ENCODE results near the gene RTN4IP1. TPM values are rescaled to one million over a fixed set of nuclear protein-coding genes. Genes with fewer than 3 reads are reported as not detected.

The RTN4IP1 gene
- total and polyA plus RNA-seq, 7 donors: 10.0 to 25.6 (median 11.6) TPM

DNA sequence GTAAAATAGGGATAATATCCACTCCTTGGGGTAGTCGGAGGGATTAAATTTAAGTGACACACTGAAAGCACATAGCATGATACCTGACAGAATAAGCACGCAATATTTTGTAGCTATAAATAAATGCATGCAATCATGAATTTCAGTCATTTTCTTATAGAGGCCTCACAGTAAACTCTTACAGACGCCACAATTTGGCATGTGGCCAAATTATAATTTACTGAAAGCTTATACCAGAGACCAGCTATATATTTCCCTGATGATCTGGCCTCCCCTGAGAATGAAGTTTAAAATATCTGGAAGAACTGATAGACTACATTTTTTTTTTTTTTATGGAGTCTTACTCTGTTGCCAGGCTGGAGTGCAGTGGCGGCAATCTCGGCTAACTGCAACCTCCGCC is 40.9 kb upstream of the RTN4IP1 start:
- 78 to 81% (median 81%) methylated on average over 6 of the region's 6 CpGs for WGBS, 3 donors
- DNase-seq: no peak
- Histone ChIP-seq H3K27me3 (ENCODE audit: insufficient read depth in 3 of 3, low read length in 2 of 3) (no peaks in the 10 kb centered on the region), H3K36me3 (ENCODE audit: insufficient read depth in 1 of 2, low read depth in 1 of 2) (peaks cover 0 to 20% of the 10 kb centered on the region in 2 donors), H3K4me1 (no peaks in the 10 kb centered on the region), H3K9me3 (no peaks in the 10 kb centered on the region), H3K27ac (no peak overlapping the region), H3K4me3 (no peak overlapping the region)
- intact Hi-C loops (cut with DNase I): no loop called here
- TF ChIP-seq, protein P1, sequence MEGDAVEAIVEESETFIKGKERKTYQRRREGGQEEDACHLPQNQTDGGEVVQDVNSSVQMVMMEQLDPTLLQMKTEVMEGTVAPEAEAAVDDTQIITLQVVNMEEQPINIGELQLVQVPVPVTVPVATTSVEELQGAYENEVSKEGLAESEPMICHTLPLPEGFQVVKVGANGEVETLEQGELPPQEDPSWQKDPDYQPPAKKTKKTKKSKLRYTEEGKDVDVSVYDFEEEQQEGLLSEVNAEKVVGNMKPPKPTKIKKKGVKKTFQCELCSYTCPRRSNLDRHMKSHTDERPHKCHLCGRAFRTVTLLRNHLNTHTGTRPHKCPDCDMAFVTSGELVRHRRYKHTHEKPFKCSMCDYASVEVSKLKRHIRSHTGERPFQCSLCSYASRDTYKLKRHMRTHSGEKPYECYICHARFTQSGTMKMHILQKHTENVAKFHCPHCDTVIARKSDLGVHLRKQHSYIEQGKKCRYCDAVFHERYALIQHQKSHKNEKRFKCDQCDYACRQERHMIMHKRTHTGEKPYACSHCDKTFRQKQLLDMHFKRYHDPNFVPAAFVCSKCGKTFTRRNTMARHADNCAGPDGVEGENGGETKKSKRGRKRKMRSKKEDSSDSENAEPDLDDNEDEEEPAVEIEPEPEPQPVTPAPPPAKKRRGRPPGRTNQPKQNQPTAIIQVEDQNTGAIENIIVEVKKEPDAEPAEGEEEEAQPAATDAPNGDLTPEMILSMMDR (IDR thresholded peaks at IDR 0.05): no peak
- no peak for ATAC-seq

DNA sequence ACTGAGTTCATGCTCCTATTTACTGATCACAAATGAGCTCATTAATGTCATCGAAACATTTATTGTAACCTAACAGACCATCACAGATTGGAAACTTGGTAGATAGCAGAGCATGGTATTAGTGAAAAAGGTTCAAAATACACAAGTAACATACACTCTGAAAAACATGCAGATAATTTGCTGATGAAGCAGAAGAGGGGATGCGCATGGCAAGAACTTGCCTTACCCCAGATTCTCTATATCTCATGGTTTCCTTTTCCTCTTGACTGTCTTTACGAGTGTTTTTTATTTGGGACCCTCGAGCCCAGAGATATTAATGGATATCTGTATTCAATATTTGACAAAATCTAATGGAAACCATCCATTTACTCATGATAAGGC is 37.7 kb upstream of the RTN4IP1 start:
- TF ChIP-seq, protein P1 (IDR thresholded peaks at IDR 0.05): no peak
- Histone ChIP-seq H3K4me3 (no peak overlapping the region), H3K9me3 (no peaks in the 10 kb centered on the region), H3K4me1 (no peaks in the 10 kb centered on the region), H3K36me3 (ENCODE audit: insufficient read depth in 1 of 2, low read depth in 1 of 2) (peaks cover 0 to 48% of the 10 kb centered on the region in 2 donors), H3K27me3 (ENCODE audit: insufficient read depth in 3 of 3, low read length in 2 of 3) (no peaks in the 10 kb centered on the region), H3K27ac (no peak overlapping the region)
- intact Hi-C loops (cut with DNase I): no loop called here
- no peak for DNase-seq
- WGBS, 3 donors: 93 to 97% (median 96%) methylated on average over 4 of the region's 4 CpGs
- no peak for ATAC-seq

DNA sequence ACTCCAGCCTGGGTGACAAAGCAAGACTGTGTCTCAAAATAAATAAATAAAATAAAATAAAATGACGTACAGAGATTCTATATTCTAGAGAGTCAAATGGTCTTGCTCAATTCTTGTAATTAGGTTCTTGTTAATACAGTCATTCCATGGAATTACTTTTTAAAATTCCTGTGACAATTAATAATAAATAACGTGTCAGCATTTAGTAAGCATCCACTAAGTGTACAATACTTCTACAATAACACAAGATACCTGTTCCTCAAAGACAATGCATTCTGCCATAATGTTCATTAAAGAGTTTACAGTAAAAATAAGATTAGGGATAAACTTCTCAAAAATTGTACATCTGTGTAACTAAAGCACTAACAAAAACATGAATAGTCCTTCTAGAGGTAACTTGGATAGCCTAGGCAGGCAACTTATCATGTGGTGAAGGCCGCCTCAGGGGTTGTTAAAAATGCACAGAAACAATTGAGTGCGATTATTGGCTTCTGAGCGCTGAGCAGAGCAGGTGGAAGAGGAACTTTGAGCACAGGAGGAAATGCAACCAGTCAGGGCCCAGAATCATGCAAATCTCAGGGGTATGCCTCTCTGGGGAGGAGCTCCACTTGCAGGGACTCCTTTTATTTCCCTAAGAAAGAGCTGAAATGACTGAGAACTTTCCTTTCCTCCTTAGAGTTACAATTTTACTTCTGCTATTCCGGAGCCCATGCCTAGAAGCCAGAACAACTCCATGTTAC is 37.2 kb upstream of the RTN4IP1 start:
- no peak for ATAC-seq
- intact Hi-C loops (cut with DNase I): no loop called here
- DNase-seq: no peak
- no peak overlapping the region for H3K27ac ChIP-seq
- TF ChIP-seq, protein P1 (IDR thresholded peaks at IDR 0.05): no peak
- H3K9me3 ChIP-seq: no peaks in the 10 kb centered on the region
- H3K36me3 ChIP-seq (ENCODE audit: insufficient read depth in 1 of 2, low read depth in 1 of 2): peaks cover 0 to 48% of the 10 kb centered on the region in 2 donors
- no peak overlapping the region for H3K4me3 ChIP-seq
- whole genome bisulfite sequencing, 3 donors: 85 to 89% (median 85%) methylated on average over 6 of the region's 6 CpGs
- H3K27me3 ChIP-seq (ENCODE audit: insufficient read depth in 3 of 3, low read length in 2 of 3): no peaks in the 10 kb centered on the region
- H3K4me1 ChIP-seq: no peaks in the 10 kb centered on the region

DNA sequence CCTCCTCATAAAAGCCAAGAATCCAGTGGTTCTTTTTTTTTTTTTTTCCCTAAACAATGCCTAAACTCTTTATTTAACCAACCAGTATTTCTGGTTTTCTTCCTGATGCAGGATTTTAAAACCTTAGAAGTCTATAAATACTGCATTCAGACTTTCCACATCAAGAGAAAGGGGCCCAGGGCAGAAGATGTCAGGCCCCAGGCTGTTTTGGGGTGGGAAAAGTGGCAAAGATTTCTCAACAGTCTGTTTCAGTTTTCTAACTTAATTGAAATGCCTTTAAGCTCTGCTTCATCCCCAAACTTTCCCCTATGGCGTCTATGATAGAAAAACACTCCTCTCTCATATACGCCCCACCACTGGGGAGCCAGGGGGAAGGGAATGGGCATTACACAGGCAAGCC is 33.2 kb upstream of the RTN4IP1 start:
- peaks cover 0 to 76% of the 10 kb centered on the region in 2 donors for H3K36me3 ChIP-seq (ENCODE audit: insufficient read depth in 1 of 2, low read depth in 1 of 2)

More for the DNA sequence above, 33.2 kb upstream of the RTN4IP1 start:
- intact Hi-C loops (cut with DNase I): no loop called here
- H3K4me1 ChIP-seq: no peaks in the 10 kb centered on the region
- H3K27ac ChIP-seq: no peak overlapping the region
- TF ChIP-seq, protein P1 (IDR thresholded peaks at IDR 0.05): no peak
- no peak overlapping the region for H3K4me3 ChIP-seq
- ATAC-seq: no peak
- peaks cover 8% of the 10 kb centered on the region for H3K9me3 ChIP-seq
- 93 to 94% (median 94%) methylated on average over 2 of the region's 2 CpGs for WGBS, 3 donors
- DNase-seq: no peak
- H3K27me3 ChIP-seq (ENCODE audit: insufficient read depth in 3 of 3, low read length in 2 of 3): no peaks in the 10 kb centered on the region

Data from psoas muscle (tissue), 8 donors.